NB4 (cell line): ENCODE results near the gene EFCAB6.

Experiments used
- CTCF ChIP-seq: IDR thresholded peaks from one replicate; pipeline ENCODE4 v1.5.1; 2012; ENCODE audit warnings: low read depth, low read length
- MYC ChIP-seq: IDR thresholded peaks from 2 replicates; pipeline ENCODE4 v1.6.1; 2011; ENCODE audit warnings: low read depth, low read length
- POLR2A ChIP-seq: IDR thresholded peaks from 2 replicates; pipeline ENCODE4 v1.6.1; 2011; ENCODE audit warnings: mild to moderate bottlenecking; ENCODE audit not compliant: insufficient read length; ENCODE audit errors: extremely low read depth

GRCh38 chr22:43706151-43706550, 106.0 kb downstream of the EFCAB6 start:
- TF ChIP-seq CTCF (no peak), POLR2A (no peak), MYC (no peak)
